Right cardiac atrium (tissue), 5 donors: Measurements from ENCODE around the gene RAB25. TPM values are rescaled to one million over a fixed set of nuclear protein-coding genes. Genes with fewer than 3 reads are reported as not detected.

Experiments
- ATAC-seq, 2 donors: fragments of 200-7000 bp; cut with Tn5 transposase; one replicate each; pipeline versions ENCODE4 v1.8.0 to v1.9.1; 2020; ENCODE audit warnings: moderate library complexity in 2 of 2, mild to moderate bottlenecking in 1 of 2
- DNase-seq, 3 donors: peaks; one replicate each; pipeline ENCODE4 v3.0.0-alpha.2; 2020
- H3K27ac ChIP-seq: one replicate; pipeline ENCODE4 v1.5.1; 2013; ENCODE audit warnings: mild to moderate bottlenecking, low read length, control low read depth, moderate library complexity
- H3K27me3 ChIP-seq: one replicate; pipeline ENCODE4 v1.6.1; 2013; ENCODE audit not compliant: control insufficient read depth, insufficient read depth
- H3K4me1 ChIP-seq: one replicate; pipeline ENCODE4 v1.6.1; 2013; ENCODE audit warnings: low read length; ENCODE audit not compliant: control insufficient read depth, insufficient read depth
- H3K4me3 ChIP-seq: one replicate; pipeline ENCODE4 v1.5.1; 2013; ENCODE audit warnings: low read length, control low read depth
- H3K9me3 ChIP-seq: one replicate; pipeline ENCODE4 v1.6.1; 2013; ENCODE audit warnings: low read length; ENCODE audit not compliant: control insufficient read depth
- WGBS: extraction: QIAGEN DNeasy Blood & Tissue Kit; methylation state at CpG from one replicate; pipeline ENCODE4 v1.1.7; 2013; 5-methylcytosine and 5-hydroxymethylcytosine counted together
- intact Hi-C, 4 donors: fragments of 100-400 bp; cut with DNase I; formaldehyde crosslinking; loops; one replicate each; pipeline versions ENCODE4 v1.11.0 to v1.14.0; 2022 to 2023
- polyA plus RNA-seq: library from polyadenylated mRNA; stranded (reverse); fragments of 200-250 nt; gene quantifications from one replicate; pipeline ENCODE4 v1.2.3, GENCODE V29; 2013
- total RNA-seq, 4 donors: library from RNA; stranded (reverse); fragmentation: NEBNext Ultra II Directional; extraction: Animal tissue kit (Norgen Biotek cat#: 25700); gene quantifications; one replicate each; pipeline ENCODE4 v1.2.1, GENCODE V29; 2021
- donor health status: healthy with polysubstance abuse.
- donor health status: DM: no; HTN: yes; CAD: no.
- donor health status: DM: no; HTN: no; CAD: no.
- donor health status: DM: no; HTN: yes; CAD: no; lungs with severe emphysema.
- donor health status: DM: yes; HTN: yes; CAD: no.

RAB25 gene
- total and polyA plus RNA-seq, 5 donors = 0.07 TPM; not detected in 4

DNA sequence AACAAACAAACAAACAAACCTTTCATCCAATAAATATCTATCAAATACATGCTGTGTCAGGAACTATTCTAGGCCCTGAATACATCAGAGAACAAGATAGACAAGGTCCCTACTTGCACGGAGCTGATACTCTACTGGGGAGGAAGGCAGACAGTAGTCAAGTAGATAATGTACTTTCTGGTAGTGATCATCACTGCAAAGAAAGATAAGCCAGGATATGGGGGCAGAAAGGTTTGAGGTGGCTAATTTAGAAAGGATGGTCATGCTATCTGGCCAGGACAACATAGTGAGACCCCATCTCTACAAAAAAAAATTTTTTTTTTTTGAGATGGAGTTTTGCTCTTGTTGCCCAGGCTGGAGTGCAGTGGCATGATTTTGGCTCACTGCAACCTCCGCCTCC lies 30.6 kb downstream of the RAB25 start:
- no peaks in the 10 kb centered on the region for H3K4me1 ChIP-seq
- H3K9me3 ChIP-seq = no peaks in the 10 kb centered on the region
- H3K4me3 ChIP-seq = no peak overlapping the region
- no peak for DNase-seq
- no peaks in the 10 kb centered on the region for H3K27me3 ChIP-seq
- no peak for ATAC-seq
- H3K27ac ChIP-seq = no peak overlapping the region
- 63% methylated on average over 2 of the region's 2 CpGs for WGBS
- intact Hi-C loops = loop anchor here in 3 of 4 donors (2.0 to 10.0 kb wide), 3 partner anchors 131 to 133 kb away; no protein-coding TSS in a partner anchor

- Histone ChIP-seq H3K4me1 (peaks cover 9% of the 10 kb centered on the region), H3K4me3 (no peak overlapping the region), H3K27ac (no peak overlapping the region), H3K9me3 (no peaks in the 10 kb centered on the region), H3K27me3 (no peaks in the 10 kb centered on the region)
- intact Hi-C loops = loop anchor here (2.0 to 10.0 kb wide), 3 partner anchors 35 to 129 kb away; no protein-coding TSS in a partner anchor
- DNase-seq (peak in 1 of 3 donors; percentile 21), ATAC-seq (no peak)
- WGBS = 75% methylated on average over 3 of the region's 3 CpGs
These were observed 35.0 kb downstream of the RAB25 start for GRCh38 chr1:156095906-156096508.

DNA sequence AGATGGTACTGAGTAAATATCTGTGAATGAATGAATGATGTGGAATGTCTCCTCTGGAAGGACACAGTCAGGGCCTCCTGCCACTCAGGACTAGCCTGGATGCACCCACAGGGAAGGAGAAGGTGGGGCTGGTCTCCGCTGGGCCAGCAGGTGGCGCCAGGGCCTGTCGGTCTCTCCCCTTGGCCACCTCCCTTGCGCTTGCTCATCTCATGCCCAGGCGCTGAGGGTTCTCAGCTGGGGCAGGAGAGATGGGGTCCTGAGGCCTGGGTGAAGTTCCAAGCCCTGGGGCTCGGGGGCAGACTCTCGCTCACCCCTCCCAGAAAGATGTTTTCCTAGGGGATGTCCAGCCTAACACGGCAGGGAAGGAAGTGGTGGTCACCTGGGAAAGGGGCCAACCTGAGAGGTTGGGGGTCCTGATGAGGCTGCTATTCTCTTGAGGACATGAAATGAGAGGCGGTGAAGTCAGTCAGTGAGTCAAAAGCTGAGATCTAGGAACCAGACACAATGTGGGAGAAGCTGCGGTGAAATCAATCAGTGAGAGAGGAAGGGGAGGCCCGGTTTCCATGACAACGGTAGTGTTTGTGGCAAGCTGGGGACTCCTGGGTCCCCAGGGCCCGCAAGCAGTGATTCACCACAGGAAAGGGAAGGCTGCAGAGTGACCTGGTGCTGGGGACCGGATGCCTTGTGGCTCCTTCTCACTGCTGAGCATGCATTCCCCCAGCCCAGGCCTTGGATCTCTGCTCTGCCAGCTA lies 35.9 kb downstream of the RAB25 start:
- Histone ChIP-seq H3K4me1 (peaks cover 11% of the 10 kb centered on the region), H3K27ac (peak overlapping the region; percentile 83), H3K27me3 (no peaks in the 10 kb centered on the region), H3K4me3 (no peak overlapping the region), H3K9me3 (no peaks in the 10 kb centered on the region)
- intact Hi-C loops = loop anchor here (2.0 to 10.0 kb wide), 3 partner anchors 34 to 128 kb away; no protein-coding TSS in a partner anchor
- ATAC-seq (peak; percentile 95), DNase-seq (peak; percentile 92 to 98 (median 97))
- 15% methylated on average over 14 of the region's 14 CpGs for WGBS

- 81% methylated on average over 9 of the region's 9 CpGs for WGBS
- H3K4me1 ChIP-seq = peaks cover 15% of the 10 kb centered on the region
- peak in 1 of 2 donors; percentile 5 for ATAC-seq
- no peak overlapping the region for H3K4me3 ChIP-seq
- intact Hi-C loops = loop anchor here (2.0 to 10.0 kb wide), 3 partner anchors 33 to 127 kb away; no protein-coding TSS in a partner anchor
- DNase-seq = peak in 1 of 3 donors; percentile 32
- H3K9me3 ChIP-seq = no peaks in the 10 kb centered on the region
- no peaks in the 10 kb centered on the region for H3K27me3 ChIP-seq
- peak overlapping the region; percentile 83 for H3K27ac ChIP-seq
These were observed 36.7 kb downstream of the RAB25 start for GRCh38 chr1:156097499-156098178.

- Histone ChIP-seq H3K27me3 (no peaks in the 10 kb centered on the region), H3K9me3 (no peaks in the 10 kb centered on the region), H3K4me3 (no peak overlapping the region), H3K27ac (no peak overlapping the region), H3K4me1 (peaks cover 26% of the 10 kb centered on the region)
- intact Hi-C loops = loop anchor here in 2 of 4 donors (5.0 to 10.0 kb wide), 2 partner anchors 34 to 126 kb away; no protein-coding TSS in a partner anchor
- no peak for ATAC-seq
- 82% methylated on average over 2 of the region's 2 CpGs for WGBS
- peak in 2 of 3 donors; percentile 27 to 50 for DNase-seq
These were observed 37.8 kb downstream of the RAB25 start for GRCh38 chr1:156098784-156099183.

DNA sequence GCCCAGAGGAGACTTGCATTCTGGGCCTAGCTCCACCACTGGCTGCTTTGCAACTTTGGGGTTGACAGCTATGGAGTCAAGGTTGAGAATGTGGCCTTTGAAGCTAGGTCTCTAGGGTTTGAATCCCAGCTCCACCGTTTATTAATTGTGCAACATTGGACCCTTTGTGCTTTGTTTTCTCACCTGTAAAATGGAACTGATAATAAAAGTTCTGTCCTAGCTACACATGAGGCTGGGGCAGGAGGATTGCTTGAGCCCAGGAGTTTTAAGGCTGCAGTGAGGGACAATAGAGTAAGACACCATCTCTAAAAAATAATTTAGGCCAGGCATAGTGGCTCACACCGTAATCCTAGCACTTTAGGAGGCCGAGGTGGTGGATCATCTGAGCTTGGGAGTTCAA lies 38.3 kb downstream of the RAB25 start:
- Histone ChIP-seq H3K27ac (no peak overlapping the region), H3K9me3 (no peaks in the 10 kb centered on the region), H3K27me3 (no peaks in the 10 kb centered on the region), H3K4me3 (no peak overlapping the region), H3K4me1 (peaks cover 30% of the 10 kb centered on the region)
- intact Hi-C loops = loop anchor here in 2 of 4 donors (5.0 to 10.0 kb wide), 2 partner anchors 33 to 126 kb away; no protein-coding TSS in a partner anchor
- no peak for ATAC-seq
- WGBS = 81% methylated on average over 3 of the region's 3 CpGs
- peak in 1 of 3 donors; percentile 5 for DNase-seq

- H3K4me3 ChIP-seq = no peak overlapping the region
- no peak overlapping the region for H3K27ac ChIP-seq
- DNase-seq (peak in 2 of 3 donors; percentile 64 to 76), ATAC-seq (no peak)
- no peaks in the 10 kb centered on the region for H3K27me3 ChIP-seq
- peaks cover 40% of the 10 kb centered on the region for H3K4me1 ChIP-seq
- intact Hi-C loops = no loop called here
- WGBS = 64% methylated on average over 4 of the region's 4 CpGs
- H3K9me3 ChIP-seq = no peaks in the 10 kb centered on the region
These were observed 39.4 kb downstream of the RAB25 start for GRCh38 chr1:156100205-156100995.

DNA sequence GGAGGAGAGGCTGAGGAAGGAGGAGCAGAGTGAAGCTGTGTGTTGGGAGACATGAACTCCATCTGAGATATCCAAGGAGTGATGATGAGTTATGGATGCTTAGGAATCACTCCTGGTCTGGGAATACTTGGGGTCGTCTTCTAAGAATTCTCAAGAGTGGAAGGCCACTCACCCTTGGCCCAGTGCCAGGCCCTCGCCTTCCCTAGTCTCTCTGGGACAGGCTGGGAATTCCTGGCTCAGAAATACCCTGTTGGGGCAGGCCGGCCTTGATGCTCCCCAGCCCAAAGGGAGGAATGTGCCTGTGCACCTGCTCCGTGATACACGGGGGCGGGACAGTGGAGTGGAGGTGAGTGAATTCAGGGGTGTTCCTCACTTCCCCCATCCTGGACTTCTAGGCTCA lies 40.9 kb downstream of the RAB25 start:
- peak in 1 of 3 donors; percentile 78 for DNase-seq
- no peaks in the 10 kb centered on the region for H3K9me3 ChIP-seq
- no peak overlapping the region for H3K27ac ChIP-seq
- intact Hi-C loops = no loop called here
- no peaks in the 10 kb centered on the region for H3K27me3 ChIP-seq
- WGBS = 60% methylated on average over 6 of the region's 6 CpGs
- ATAC-seq = no peak
- peaks cover 41% of the 10 kb centered on the region for H3K4me1 ChIP-seq
- H3K4me3 ChIP-seq = no peak overlapping the region

DNA sequence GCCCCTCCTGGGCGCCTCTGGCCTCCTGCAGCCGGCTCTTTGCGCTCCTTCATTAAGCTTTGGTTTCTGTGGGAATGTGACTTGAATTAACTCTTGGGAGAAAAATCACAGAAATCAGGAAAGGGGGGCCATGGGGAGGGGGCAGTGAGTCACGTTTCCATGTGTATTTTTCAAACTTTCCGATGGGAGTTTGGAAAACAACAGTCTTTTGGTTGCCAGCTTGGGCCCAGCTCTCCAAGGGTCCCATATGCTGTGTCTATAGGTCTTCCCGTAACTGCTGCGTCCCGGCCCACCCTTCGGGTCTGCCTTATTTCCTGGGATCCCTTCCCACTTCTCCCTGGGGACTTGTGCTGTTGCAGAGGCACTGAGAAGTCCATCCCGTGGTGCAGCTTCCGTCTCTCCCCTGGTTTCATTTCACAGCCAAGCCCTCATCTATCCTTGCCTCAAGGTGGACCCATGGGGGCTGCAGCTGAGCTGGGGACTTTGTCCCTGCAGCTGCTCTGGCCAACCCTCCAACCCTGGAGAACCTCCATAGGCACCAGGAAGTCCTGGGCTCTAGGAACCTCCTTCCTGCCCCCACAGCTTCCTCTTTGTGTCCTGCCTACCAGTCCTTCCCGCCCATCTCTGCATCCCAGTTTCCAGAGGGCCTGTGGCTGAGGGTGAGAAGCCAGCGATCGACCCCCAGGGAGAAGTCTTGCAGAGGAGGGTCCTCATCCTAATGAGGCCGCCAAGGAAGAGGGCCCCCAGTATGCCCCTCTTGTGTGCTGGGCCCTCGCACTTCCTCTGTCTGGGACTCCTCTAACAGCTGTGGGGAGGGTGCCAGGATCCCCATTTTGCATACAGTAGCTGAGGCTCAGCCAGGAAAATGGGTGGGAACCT lies 41.9 kb downstream of the RAB25 start:
- Histone ChIP-seq H3K4me3 (no peak overlapping the region), H3K27me3 (no peaks in the 10 kb centered on the region), H3K4me1 (peaks cover 44% of the 10 kb centered on the region), H3K9me3 (no peaks in the 10 kb centered on the region), H3K27ac (peak overlapping the region; percentile 94)
- WGBS = 44% methylated on average over 16 of the region's 16 CpGs
- intact Hi-C loops = no loop called here
- ATAC-seq (no peak), DNase-seq (peak; percentile 60 to 80 (median 71))
